HepG2 (cell line): ENCODE data around the gene SFPQ.

Experiments
- EZH2 ChIP-seq: conservative IDR thresholded peaks from 2 replicates; pipeline ENCODE4 v1.6.1; 2012; ENCODE audit warnings: mild to moderate bottlenecking, low read depth, low read length, moderate library complexity
- ZNF274 ChIP-seq: sonication (generic); formaldehyde crosslinking; IDR thresholded peaks from 2 replicates; pipeline ENCODE4 v1.5.1; 2020; ENCODE audit warnings: mild to moderate bottlenecking, missing genetic modification reagents
- TF ChIP-seq, protein P1 (sequence below): sonication (generic); formaldehyde crosslinking; IDR thresholded peaks from 2 replicates; pipeline ENCODE4 v1.5.0; 2020; ENCODE audit warnings: mild to moderate bottlenecking, missing genetic modification reagents, moderate library complexity

- TF ChIP-seq EZH2, result no peak
- TF ChIP-seq, protein P1, sequence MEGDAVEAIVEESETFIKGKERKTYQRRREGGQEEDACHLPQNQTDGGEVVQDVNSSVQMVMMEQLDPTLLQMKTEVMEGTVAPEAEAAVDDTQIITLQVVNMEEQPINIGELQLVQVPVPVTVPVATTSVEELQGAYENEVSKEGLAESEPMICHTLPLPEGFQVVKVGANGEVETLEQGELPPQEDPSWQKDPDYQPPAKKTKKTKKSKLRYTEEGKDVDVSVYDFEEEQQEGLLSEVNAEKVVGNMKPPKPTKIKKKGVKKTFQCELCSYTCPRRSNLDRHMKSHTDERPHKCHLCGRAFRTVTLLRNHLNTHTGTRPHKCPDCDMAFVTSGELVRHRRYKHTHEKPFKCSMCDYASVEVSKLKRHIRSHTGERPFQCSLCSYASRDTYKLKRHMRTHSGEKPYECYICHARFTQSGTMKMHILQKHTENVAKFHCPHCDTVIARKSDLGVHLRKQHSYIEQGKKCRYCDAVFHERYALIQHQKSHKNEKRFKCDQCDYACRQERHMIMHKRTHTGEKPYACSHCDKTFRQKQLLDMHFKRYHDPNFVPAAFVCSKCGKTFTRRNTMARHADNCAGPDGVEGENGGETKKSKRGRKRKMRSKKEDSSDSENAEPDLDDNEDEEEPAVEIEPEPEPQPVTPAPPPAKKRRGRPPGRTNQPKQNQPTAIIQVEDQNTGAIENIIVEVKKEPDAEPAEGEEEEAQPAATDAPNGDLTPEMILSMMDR (CRISPR knock-in tag), result no peak
- TF ChIP-seq ZNF274 (CRISPR knock-in tag), result no peak
Observed at GRCh38 chr1:35175098-35175576, 17.8 kb downstream of the SFPQ start.
